GM19463 (cell line): ENCODE data around the gene CIT.
"Not testable (repeated sequence)": the region's sequence is repeated elsewhere in the genome, so short reads cannot be mapped to it uniquely, and the experiment has no call there.

Source experiments
- ATAC-seq: cut with Tn5 transposase; IDR thresholded peaks from one replicate; pipeline ENCODE4 v1.9.1; 2021; ENCODE audit warnings: mild to moderate bottlenecking, moderate library complexity; ENCODE audit not compliant: unreplicated experiment

CIT gene

GRCh38 chr12:119660076-119660475 lies 217.0 kb downstream of the CIT start:
- ATAC-seq: no peak

- no peak for ATAC-seq
Measured at GRCh38 chr12:119659289-119659897, 217.7 kb downstream of the CIT start.

- not testable (repeated sequence) for ATAC-seq
Measured at GRCh38 chr12:119658166-119658565, 219.0 kb downstream of the CIT start.

GRCh38 chr12:119657001-119657400 lies 220.1 kb downstream of the CIT start:
- not testable (repeated sequence) for ATAC-seq

- ATAC-seq: no peak
Measured at GRCh38 chr12:119652665-119653064, 224.5 kb downstream of the CIT start.

GRCh38 chr12:119649202-119649808 lies 227.8 kb downstream of the CIT start:
- ATAC-seq: no peak

DNA sequence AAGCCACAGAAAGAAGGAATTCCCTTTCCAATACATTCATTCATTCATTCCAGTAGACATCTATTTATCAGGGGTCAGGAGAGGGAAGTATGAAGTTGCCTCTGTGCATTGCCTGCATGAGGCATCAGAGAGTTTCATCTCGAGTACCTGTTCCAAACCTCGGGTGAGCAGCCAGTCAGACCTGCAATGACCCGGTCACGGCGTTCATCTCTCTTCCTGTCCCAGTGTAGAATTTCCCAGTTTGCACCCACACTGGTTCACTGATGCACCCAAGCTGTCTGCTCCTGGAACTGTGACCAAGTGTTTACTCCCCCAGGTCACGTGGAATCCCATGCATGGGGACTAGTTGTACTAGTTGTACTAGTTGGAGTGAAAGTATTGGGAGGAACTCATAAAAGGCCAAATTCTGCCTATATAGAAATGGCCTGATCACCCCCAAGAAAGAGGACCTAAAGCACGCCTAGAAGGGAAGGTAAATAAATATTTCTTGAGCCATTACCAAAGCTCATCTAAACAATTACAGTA lies 231.5 kb downstream of the CIT start:
- ATAC-seq: no peak

GRCh38 chr12:119644930-119645329 lies 232.2 kb downstream of the CIT start:
- ATAC-seq: no peak

GRCh38 chr12:119642986-119643385 lies 234.1 kb downstream of the CIT start:
- ATAC-seq: no peak
